Esophagus muscularis mucosa (tissue), 4 donors: ENCODE measurements around the gene KIF12.

Source experiments
- EP300 ChIP-seq: sonication (generic); formaldehyde crosslinking; IDR thresholded peaks from one replicate; pipeline ENCODE4 v1.6.1; 2017; ENCODE audit warnings: antibody characterized with exemption
- POLR2A ChIP-seq: fragments of 450-650 bp; IDR thresholded peaks from one replicate; pipeline ENCODE4 v1.6.1; 2017; ENCODE audit warnings: antibody characterized with exemption, moderate library complexity, mild to moderate bottlenecking, low read depth
- TF ChIP-seq, protein P1 (sequence below), 3 experiments: fragments of 200-600 bp in 2 of 3; fragments of 450-650 bp in 1 of 3; sonication (generic) in 2 of 3; IDR thresholded peaks; one replicate each; pipeline ENCODE4 v1.5.1; 2017 to 2019; ENCODE audit warnings: antibody characterized with exemption in 3 of 3, mild to moderate bottlenecking in 2 of 3, moderate library complexity in 1 of 3

DNA sequence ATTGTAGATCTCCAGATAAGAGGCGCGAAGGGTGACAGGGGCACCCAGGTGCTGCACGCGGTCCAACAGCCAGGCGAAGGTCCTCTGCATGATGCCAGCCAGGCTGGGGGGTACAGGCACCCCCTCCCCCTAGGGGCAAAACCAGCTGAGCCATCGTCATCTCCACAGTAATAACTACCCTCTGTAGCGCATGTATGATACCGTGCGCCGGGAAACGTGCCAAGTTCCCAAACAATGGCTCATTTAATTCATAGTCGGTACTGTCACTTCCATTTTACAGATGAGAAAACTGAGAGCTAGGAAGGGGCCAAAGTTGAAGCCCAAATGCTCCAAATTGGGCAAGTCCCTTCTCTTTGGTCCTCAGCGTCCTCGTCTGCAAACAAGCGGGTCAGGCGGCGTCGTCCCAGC, 1.5 kb downstream of the KIF12 start:
- TF ChIP-seq, protein P1, sequence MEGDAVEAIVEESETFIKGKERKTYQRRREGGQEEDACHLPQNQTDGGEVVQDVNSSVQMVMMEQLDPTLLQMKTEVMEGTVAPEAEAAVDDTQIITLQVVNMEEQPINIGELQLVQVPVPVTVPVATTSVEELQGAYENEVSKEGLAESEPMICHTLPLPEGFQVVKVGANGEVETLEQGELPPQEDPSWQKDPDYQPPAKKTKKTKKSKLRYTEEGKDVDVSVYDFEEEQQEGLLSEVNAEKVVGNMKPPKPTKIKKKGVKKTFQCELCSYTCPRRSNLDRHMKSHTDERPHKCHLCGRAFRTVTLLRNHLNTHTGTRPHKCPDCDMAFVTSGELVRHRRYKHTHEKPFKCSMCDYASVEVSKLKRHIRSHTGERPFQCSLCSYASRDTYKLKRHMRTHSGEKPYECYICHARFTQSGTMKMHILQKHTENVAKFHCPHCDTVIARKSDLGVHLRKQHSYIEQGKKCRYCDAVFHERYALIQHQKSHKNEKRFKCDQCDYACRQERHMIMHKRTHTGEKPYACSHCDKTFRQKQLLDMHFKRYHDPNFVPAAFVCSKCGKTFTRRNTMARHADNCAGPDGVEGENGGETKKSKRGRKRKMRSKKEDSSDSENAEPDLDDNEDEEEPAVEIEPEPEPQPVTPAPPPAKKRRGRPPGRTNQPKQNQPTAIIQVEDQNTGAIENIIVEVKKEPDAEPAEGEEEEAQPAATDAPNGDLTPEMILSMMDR (IDR thresholded peaks at IDR 0.05) = no peak
- TF ChIP-seq EP300 (no peak), POLR2A (no peak)
